ENCODE measurements around the gene AUTS2.

GRCh38 chr7:69873512-69873911 lies 275.2 kb downstream of the AUTS2 start:
- TF ChIP-seq CTCF (optimal IDR thresholded peaks at IDR 0.05 in 1 of 3, IDR thresholded peaks at IDR 0.05 in 1 of 3, conservative IDR thresholded peaks at IDR 0.05 in 1 of 3; ENCODE audit: extremely low read depth in 1 of 3, insufficient read depth in 2 of 3, low read length in 3 of 3) (no peak), EZH2 (IDR thresholded peaks at IDR 0.05; ENCODE audit: low read length) (no peak)
